Neural progenitor cell (in vitro differentiated cells): Measurements from ENCODE around the gene HIBADH.

Source experiments
- CTCF ChIP-seq: fragments of 200-600 bp; sonication (generic); IDR thresholded peaks from 2 replicates; pipeline ENCODE4 v1.5.1; 2017; ENCODE audit warnings: antibody characterized with exemption, mild to moderate bottlenecking
- EZH2 ChIP-seq: fragments of 200-600 bp; sonication (generic); IDR thresholded peaks from 2 replicates; pipeline ENCODE4 v1.6.1; 2017; ENCODE audit warnings: antibody characterized with exemption, mild to moderate bottlenecking, moderate library complexity
- EZH2phosphoT487 ChIP-seq: fragments of 200-600 bp; sonication (generic); IDR thresholded peaks from 2 replicates; pipeline ENCODE4 v1.6.1; 2017; ENCODE audit warnings: antibody characterized with exemption

- TF ChIP-seq EZH2, result no peak
- TF ChIP-seq CTCF, result no peak
- no peak for TF ChIP-seq EZH2phosphoT487
Observed at GRCh38 chr7:27595009-27595408, 67.7 kb downstream of the HIBADH start.
